ENCODE data around the gene FSTL1.

Gene FSTL1

DNA sequence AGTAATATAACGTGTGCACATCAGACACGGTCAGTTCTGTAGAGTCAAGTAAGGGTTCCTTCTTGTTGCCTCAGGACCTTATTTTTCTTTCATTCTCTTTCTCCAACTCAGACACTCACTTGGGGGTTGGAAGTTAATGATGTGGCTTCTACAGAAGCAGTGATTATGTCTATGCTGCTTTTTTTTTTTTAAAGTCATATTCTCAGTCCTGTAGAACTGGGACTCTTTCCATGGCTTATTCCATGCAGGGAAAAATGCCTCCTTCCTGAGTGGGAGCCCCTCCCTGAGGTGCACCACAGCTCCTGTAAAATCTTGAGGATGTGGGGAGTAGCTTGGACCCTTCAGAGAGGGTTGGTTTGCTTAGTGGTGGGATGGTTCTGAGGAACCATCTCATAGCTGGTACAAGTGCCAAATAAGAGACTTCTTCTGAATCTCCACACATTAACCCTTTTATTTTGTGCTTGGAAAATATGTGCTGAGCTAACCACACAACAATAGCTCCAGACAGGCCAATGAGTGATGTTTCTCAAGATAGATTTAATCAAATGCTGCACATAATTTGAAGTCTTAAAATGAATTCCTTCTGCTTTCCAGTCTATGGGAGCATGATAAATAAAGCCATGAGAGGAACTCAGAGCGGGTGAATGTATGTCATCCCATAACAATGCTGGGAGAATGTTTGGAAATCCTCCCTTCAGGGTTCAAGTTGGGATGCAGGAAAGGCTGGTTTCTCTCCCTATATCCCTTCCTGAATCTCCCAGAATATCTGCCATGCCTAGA is 23.3 kb upstream of the FSTL1 start:
- Histone ChIP-seq H3K36me3 (ENCODE audit: insufficient read depth, low read length) (no peaks in the 10 kb centered on the region), H4K20me1 (ENCODE audit: insufficient read depth, low read length) (no peaks in the 10 kb centered on the region), H3F3A (ENCODE audit: insufficient read depth, low read length) (no peaks in the 10 kb centered on the region), H3K4me2 (ENCODE audit: low read length) (no peak overlapping the region), H3K9me2 (ENCODE audit: low read depth, low read length) (no peaks in the 10 kb centered on the region), H3K4me1 (ENCODE audit: insufficient read depth, low read length, severe bottlenecking) (no peaks in the 10 kb centered on the region), H3K79me2 (ENCODE audit: insufficient read depth, low read length) (no peaks in the 10 kb centered on the region), H3K4me3 (ENCODE audit: low read depth, low read length, poor library complexity, severe bottlenecking) (no peak overlapping the region), H3K9ac (ENCODE audit: low read length) (no peak overlapping the region), H3K27ac (ENCODE audit: low read depth, low read length, poor library complexity, severe bottlenecking) (no peak overlapping the region), H3K27me3 (ENCODE audit: insufficient read depth, low read length) (no peaks in the 10 kb centered on the region), H2AFZ (ENCODE audit: low read length) (no peak overlapping the region), H3K9me3 (ENCODE audit: low read length) (no peaks in the 10 kb centered on the region)
- TF ChIP-seq, protein P1, sequence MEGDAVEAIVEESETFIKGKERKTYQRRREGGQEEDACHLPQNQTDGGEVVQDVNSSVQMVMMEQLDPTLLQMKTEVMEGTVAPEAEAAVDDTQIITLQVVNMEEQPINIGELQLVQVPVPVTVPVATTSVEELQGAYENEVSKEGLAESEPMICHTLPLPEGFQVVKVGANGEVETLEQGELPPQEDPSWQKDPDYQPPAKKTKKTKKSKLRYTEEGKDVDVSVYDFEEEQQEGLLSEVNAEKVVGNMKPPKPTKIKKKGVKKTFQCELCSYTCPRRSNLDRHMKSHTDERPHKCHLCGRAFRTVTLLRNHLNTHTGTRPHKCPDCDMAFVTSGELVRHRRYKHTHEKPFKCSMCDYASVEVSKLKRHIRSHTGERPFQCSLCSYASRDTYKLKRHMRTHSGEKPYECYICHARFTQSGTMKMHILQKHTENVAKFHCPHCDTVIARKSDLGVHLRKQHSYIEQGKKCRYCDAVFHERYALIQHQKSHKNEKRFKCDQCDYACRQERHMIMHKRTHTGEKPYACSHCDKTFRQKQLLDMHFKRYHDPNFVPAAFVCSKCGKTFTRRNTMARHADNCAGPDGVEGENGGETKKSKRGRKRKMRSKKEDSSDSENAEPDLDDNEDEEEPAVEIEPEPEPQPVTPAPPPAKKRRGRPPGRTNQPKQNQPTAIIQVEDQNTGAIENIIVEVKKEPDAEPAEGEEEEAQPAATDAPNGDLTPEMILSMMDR (IDR thresholded peaks at IDR 0.05; ENCODE audit: low read length), result no peak
- TF ChIP-seq EZH2 (IDR thresholded peaks at IDR 0.05; ENCODE audit: borderline replicate concordance, low read length), result no peak

GRCh38 chr3:120473389-120473788 is 22.6 kb upstream of the FSTL1 start:
- H3K27ac ChIP-seq (ENCODE audit: low read depth, low read length, poor library complexity, severe bottlenecking), result no peak overlapping the region
- H3K79me2 ChIP-seq (ENCODE audit: insufficient read depth, low read length), result no peaks in the 10 kb centered on the region
- no peak overlapping the region for H3K9ac ChIP-seq (ENCODE audit: low read length)
- no peaks in the 10 kb centered on the region for H3K4me1 ChIP-seq (ENCODE audit: insufficient read depth, low read length, severe bottlenecking)
- no peaks in the 10 kb centered on the region for H3K27me3 ChIP-seq (ENCODE audit: insufficient read depth, low read length)
- no peak overlapping the region for H3K4me2 ChIP-seq (ENCODE audit: low read length)
- H3K9me3 ChIP-seq (ENCODE audit: low read length), result no peaks in the 10 kb centered on the region
- H3K9me2 ChIP-seq (ENCODE audit: low read depth, low read length), result no peaks in the 10 kb centered on the region
- no peak overlapping the region for H2AFZ ChIP-seq (ENCODE audit: low read length)
- no peaks in the 10 kb centered on the region for H3F3A ChIP-seq (ENCODE audit: insufficient read depth, low read length)
- TF ChIP-seq, protein P1 (IDR thresholded peaks at IDR 0.05; ENCODE audit: low read length), result no peak
- TF ChIP-seq EZH2 (IDR thresholded peaks at IDR 0.05; ENCODE audit: borderline replicate concordance, low read length), result no peak
- no peak overlapping the region for H3K4me3 ChIP-seq (ENCODE audit: low read depth, low read length, poor library complexity, severe bottlenecking)
- no peaks in the 10 kb centered on the region for H4K20me1 ChIP-seq (ENCODE audit: insufficient read depth, low read length)
- H3K36me3 ChIP-seq (ENCODE audit: insufficient read depth, low read length), result no peaks in the 10 kb centered on the region

DNA sequence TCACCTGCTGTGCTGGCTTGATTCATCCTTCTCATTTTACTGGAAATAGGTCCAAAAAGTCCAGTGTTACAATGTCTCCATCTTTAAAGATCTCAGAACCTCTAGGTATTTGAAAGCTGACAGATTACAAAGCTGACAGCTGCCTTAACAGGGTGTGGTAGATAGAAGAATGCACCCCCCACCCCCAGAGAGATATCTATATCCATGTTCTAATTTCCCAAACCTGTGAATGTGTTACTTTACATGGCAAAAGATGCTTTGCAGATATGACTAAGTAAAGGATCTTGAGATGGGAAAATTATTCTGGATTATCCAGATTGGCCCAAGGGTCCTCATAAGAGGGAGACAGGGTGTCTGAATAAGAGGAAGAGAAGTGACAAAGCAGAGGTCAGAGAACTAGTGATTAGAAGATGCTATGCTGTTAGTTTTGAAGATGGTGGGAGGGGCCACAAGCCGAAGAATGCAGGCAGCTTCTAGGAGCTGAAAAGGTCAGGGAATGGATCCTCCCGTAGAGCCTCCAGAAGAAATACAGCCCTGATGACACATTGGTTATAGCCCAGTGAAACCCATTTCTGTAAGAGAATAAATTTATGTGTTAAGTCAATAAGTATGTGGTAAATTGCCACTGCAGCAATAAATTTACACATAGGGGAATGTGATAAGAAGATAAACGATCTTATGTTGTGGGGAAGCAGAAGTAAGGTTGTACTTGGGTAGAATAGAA is 21.5 kb upstream of the FSTL1 start:
- no peaks in the 10 kb centered on the region for H3K27me3 ChIP-seq (ENCODE audit: insufficient read depth, low read length)
- no peak overlapping the region for H3K4me3 ChIP-seq (ENCODE audit: low read depth, low read length, poor library complexity, severe bottlenecking)
- H3F3A ChIP-seq (ENCODE audit: insufficient read depth, low read length), result no peaks in the 10 kb centered on the region
- no peaks in the 10 kb centered on the region for H3K9me2 ChIP-seq (ENCODE audit: low read depth, low read length)
- no peak for TF ChIP-seq EZH2 (IDR thresholded peaks at IDR 0.05; ENCODE audit: borderline replicate concordance, low read length)
- TF ChIP-seq, protein P1 (IDR thresholded peaks at IDR 0.05; ENCODE audit: low read length), result no peak
- no peak overlapping the region for H3K27ac ChIP-seq (ENCODE audit: low read depth, low read length, poor library complexity, severe bottlenecking)
- H3K9ac ChIP-seq (ENCODE audit: low read length), result no peak overlapping the region
- no peak overlapping the region for H3K4me2 ChIP-seq (ENCODE audit: low read length)
- H2AFZ ChIP-seq (ENCODE audit: low read length), result no peak overlapping the region
- no peaks in the 10 kb centered on the region for H3K36me3 ChIP-seq (ENCODE audit: insufficient read depth, low read length)
- H3K79me2 ChIP-seq (ENCODE audit: insufficient read depth, low read length), result no peaks in the 10 kb centered on the region
- H4K20me1 ChIP-seq (ENCODE audit: insufficient read depth, low read length), result no peaks in the 10 kb centered on the region
- no peaks in the 10 kb centered on the region for H3K4me1 ChIP-seq (ENCODE audit: insufficient read depth, low read length, severe bottlenecking)
- H3K9me3 ChIP-seq (ENCODE audit: low read length), result no peaks in the 10 kb centered on the region

Data from OCI-LY1 (cell line).